ENCODE data around the gene ARMC7. TPM values are rescaled to one million over a fixed set of nuclear protein-coding genes. Genes with fewer than 3 reads are reported as not detected.

Gene ARMC7
- total RNA-seq, 1 donor from 2014 or later = 9.9 TPM

- Mint-ChIP-seq H3K27me3 (ENCODE audit: unreplicated experiment) (peaks cover 7% of the 10 kb centered on the region), H3K9me3 (ENCODE audit: unreplicated experiment) (no peaks in the 10 kb centered on the region), H3K27ac (ENCODE audit: unreplicated experiment) (no peak overlapping the region), H3K36me3 (ENCODE audit: unreplicated experiment) (no peaks in the 10 kb centered on the region), H3K4me1 (ENCODE audit: low read depth, unreplicated experiment) (no peaks in the 10 kb centered on the region), H3K4me3 (ENCODE audit: unreplicated experiment) (no peak overlapping the region)
- TF ChIP-seq CTCF (IDR thresholded peaks at IDR 0.05; ENCODE audit: partially characterized antibody, unreplicated experiment) = no peak
- DNase-seq = no peak
Observed at GRCh38 chr17:75099881-75100595, 9.7 kb upstream of the ARMC7 start.

- H3K27me3 Mint-ChIP-seq (ENCODE audit: unreplicated experiment) = peaks cover 10% of the 10 kb centered on the region
- H3K4me3 Mint-ChIP-seq (ENCODE audit: unreplicated experiment) = no peak overlapping the region
- H3K4me1 Mint-ChIP-seq (ENCODE audit: low read depth, unreplicated experiment) = no peaks in the 10 kb centered on the region
- no peaks in the 10 kb centered on the region for H3K36me3 Mint-ChIP-seq (ENCODE audit: unreplicated experiment)
- peaks cover 2% of the 10 kb centered on the region for H3K9me3 Mint-ChIP-seq (ENCODE audit: unreplicated experiment)
- H3K27ac Mint-ChIP-seq (ENCODE audit: unreplicated experiment) = no peak overlapping the region
- TF ChIP-seq CTCF (IDR thresholded peaks at IDR 0.05; ENCODE audit: partially characterized antibody, unreplicated experiment) = no peak
- DNase-seq = no peak
Observed at GRCh38 chr17:75102385-75102821, 7.4 kb upstream of the ARMC7 start.

GRCh38 chr17:75103601-75104554 lies 5.9 kb upstream of the ARMC7 start:
- H3K4me3 Mint-ChIP-seq (ENCODE audit: unreplicated experiment) = no peak overlapping the region
- peaks cover 5% of the 10 kb centered on the region for H3K9me3 Mint-ChIP-seq (ENCODE audit: unreplicated experiment)
- H3K36me3 Mint-ChIP-seq (ENCODE audit: unreplicated experiment) = no peaks in the 10 kb centered on the region
- H3K27ac Mint-ChIP-seq (ENCODE audit: unreplicated experiment) = no peak overlapping the region
- H3K4me1 Mint-ChIP-seq (ENCODE audit: low read depth, unreplicated experiment) = no peaks in the 10 kb centered on the region
- DNase-seq = no peak
- H3K27me3 Mint-ChIP-seq (ENCODE audit: unreplicated experiment) = peaks cover 7% of the 10 kb centered on the region
- TF ChIP-seq CTCF (IDR thresholded peaks at IDR 0.05; ENCODE audit: partially characterized antibody, unreplicated experiment) = no peak

GRCh38 chr17:75105126-75106080 lies 4.4 kb upstream of the ARMC7 start:
- Mint-ChIP-seq H3K27ac (ENCODE audit: unreplicated experiment) (no peak overlapping the region), H3K9me3 (ENCODE audit: unreplicated experiment) (peaks cover 6% of the 10 kb centered on the region), H3K4me3 (ENCODE audit: unreplicated experiment) (peak overlapping the region; percentile 7), H3K4me1 (ENCODE audit: low read depth, unreplicated experiment) (no peaks in the 10 kb centered on the region), H3K36me3 (ENCODE audit: unreplicated experiment) (no peaks in the 10 kb centered on the region), H3K27me3 (ENCODE audit: unreplicated experiment) (peaks cover 8% of the 10 kb centered on the region)
- TF ChIP-seq CTCF (IDR thresholded peaks at IDR 0.05; ENCODE audit: partially characterized antibody, unreplicated experiment) = peak; percentile 90
- DNase-seq = peak; percentile 80

Data from glutamatergic neuron (in vitro differentiated cells).